ENCODE results near the gene RORC.

GRCh38 chr1:151835596-151835995, 4.0 kb upstream of the RORC start:
- TF ChIP-seq POLR2AphosphoS5 (IDR thresholded peaks at IDR 0.05; ENCODE audit: low read depth, low read length) (no peak), POLR2A (IDR thresholded peaks at IDR 0.05; ENCODE audit: low read depth, low read length) (no peak), TAF1 (IDR thresholded peaks at IDR 0.05; ENCODE audit: borderline replicate concordance, low read depth, low read length) (no peak)

Data from GM12892 (cell line).